Trophoblast cell (in vitro differentiated cells and primary cell): Measurements from ENCODE around the gene CREB5.

ENCODE experiments used
- DNase-seq, 2 donors: peaks; one replicate each; pipeline ENCODE4 v3.0.0-alpha.2; 2016
- H2AFZ ChIP-seq: 2 replicates; pipeline ENCODE4 v1.6.1; 2013; ENCODE audit warnings: low read length, moderate library complexity, mild to moderate bottlenecking; ENCODE audit not compliant: insufficient read depth, poor library complexity
- H2AK5ac ChIP-seq: 2 replicates; pipeline ENCODE4 v1.6.1; 2013; ENCODE audit warnings: mild to moderate bottlenecking, low read length
- H2BK120ac ChIP-seq: 2 replicates; pipeline ENCODE4 v1.6.1; 2013; ENCODE audit warnings: low read length, mild to moderate bottlenecking, moderate library complexity; ENCODE audit not compliant: insufficient read depth, poor library complexity
- H2BK12ac ChIP-seq: 2 replicates; pipeline ENCODE4 v1.6.1; 2013; ENCODE audit warnings: mild to moderate bottlenecking, low read length, moderate library complexity
- H2BK5ac ChIP-seq: 2 replicates; pipeline ENCODE4 v1.6.1; 2013; ENCODE audit warnings: low read length, low read depth, moderate library complexity, mild to moderate bottlenecking; ENCODE audit not compliant: poor library complexity
- H3K14ac ChIP-seq: 2 replicates; pipeline ENCODE4 v1.6.1; 2013; ENCODE audit warnings: mild to moderate bottlenecking, low read length
- H3K18ac ChIP-seq: 2 replicates; pipeline ENCODE4 v1.6.1; 2013; ENCODE audit warnings: mild to moderate bottlenecking, low read length
- H3K23ac ChIP-seq: 2 replicates; pipeline ENCODE4 v1.6.1; 2013; ENCODE audit warnings: low read length
- H3K27ac ChIP-seq: 2 replicates; pipeline ENCODE4 v1.5.1; 2013; ENCODE audit warnings: low read depth, mild to moderate bottlenecking, inconsistent platforms, low read length, moderate library complexity
- H3K27me3 ChIP-seq: 2 replicates; pipeline ENCODE4 v1.6.1; 2013; ENCODE audit warnings: inconsistent platforms, mild to moderate bottlenecking, low read length, moderate library complexity; ENCODE audit not compliant: insufficient read depth
- H3K36me3 ChIP-seq, 2 experiments: 1 replicate in 1 of 2; 2 replicates in 1 of 2; pipeline ENCODE4 v1.6.1; 2013; ENCODE audit warnings: low read length in 2 of 2, mild to moderate bottlenecking in 2 of 2, moderate library complexity in 1 of 2; ENCODE audit not compliant: insufficient read depth in 2 of 2, control insufficient read depth in 1 of 2
- H3K4ac ChIP-seq: 2 replicates; pipeline ENCODE4 v1.6.1; 2013; ENCODE audit warnings: low read depth, mild to moderate bottlenecking, low read length, moderate library complexity
- H3K4me1 ChIP-seq, 2 experiments: 1 replicate in 1 of 2; 2 replicates in 1 of 2; pipeline ENCODE4 v1.6.1; 2013; ENCODE audit warnings: low read length in 2 of 2, mild to moderate bottlenecking in 2 of 2, moderate library complexity in 1 of 2; ENCODE audit not compliant: insufficient read depth in 2 of 2, control insufficient read depth in 1 of 2
- H3K4me2 ChIP-seq: 2 replicates; pipeline ENCODE4 v1.6.1; 2013; ENCODE audit warnings: inconsistent platforms, mild to moderate bottlenecking, low read length, moderate library complexity
- H3K4me3 ChIP-seq: 2 replicates; pipeline ENCODE4 v1.5.1; 2013; ENCODE audit warnings: mild to moderate bottlenecking, low read depth, low read length, inconsistent platforms
- H3K79me1 ChIP-seq: one replicate; pipeline ENCODE4 v1.6.1; 2013; ENCODE audit warnings: low read length
- H3K79me2 ChIP-seq: 2 replicates; pipeline ENCODE4 v1.6.1; 2013; ENCODE audit warnings: low read length, mild to moderate bottlenecking; ENCODE audit not compliant: control insufficient read depth, insufficient read depth, poor library complexity
- H3K9ac ChIP-seq: 2 replicates; pipeline ENCODE4 v1.6.1; 2013; ENCODE audit warnings: mild to moderate bottlenecking, low read length
- H3K9me3 ChIP-seq: 2 replicates; pipeline ENCODE4 v1.6.1; 2013; ENCODE audit warnings: low read depth, mild to moderate bottlenecking, control low read depth, inconsistent platforms, low read length; ENCODE audit not compliant: insufficient read depth
- H4K12ac ChIP-seq: 2 replicates; pipeline ENCODE4 v1.6.1; 2013; ENCODE audit warnings: low read depth, mild to moderate bottlenecking, low read length, moderate library complexity
- H4K8ac ChIP-seq: 2 replicates; pipeline ENCODE4 v1.6.1; 2013; ENCODE audit warnings: low read depth, mild to moderate bottlenecking, low read length, moderate library complexity
- H4K91ac ChIP-seq: one replicate; pipeline ENCODE4 v1.6.1; 2013; ENCODE audit warnings: low read depth, mild to moderate bottlenecking, low read length, moderate library complexity
- WGBS: extraction: QIAGEN DNeasy Blood & Tissue Kit; methylation state at CpG from one replicate; pipeline ENCODE4 v1.1.7; 2013; ENCODE audit warnings: missing lambda C conversion rate; ENCODE audit not compliant: insufficient read length, insufficient coverage; ENCODE audit errors: extremely low coverage; 5-methylcytosine and 5-hydroxymethylcytosine counted together

The CREB5 gene

GRCh38 chr7:28613262-28613661 lies 200.9 kb downstream of the CREB5 start:
- no peak overlapping the region for H2AK5ac ChIP-seq
- no peaks in the 10 kb centered on the region for H3K79me2 ChIP-seq
- no peak overlapping the region for H4K8ac ChIP-seq
- H3K9ac ChIP-seq = no peak overlapping the region
- H2BK12ac ChIP-seq = no peak overlapping the region
- H3K27ac ChIP-seq = no peak overlapping the region
- no peaks in the 10 kb centered on the region for H3K27me3 ChIP-seq
- H4K91ac ChIP-seq = no peak overlapping the region
- peaks cover 2% of the 10 kb centered on the region for H3K9me3 ChIP-seq
- WGBS = no CpG with 5 or more reads among the region's 6 CpGs
- H3K4me1 ChIP-seq = peaks cover 0 to 2% of the 10 kb centered on the region in 2 experiments
- H3K4me3 ChIP-seq = no peak overlapping the region
- no peaks in the 10 kb centered on the region for H3K79me1 ChIP-seq
- H3K4me2 ChIP-seq = no peak overlapping the region
- no peak overlapping the region for H3K18ac ChIP-seq
- no peak overlapping the region for H2BK120ac ChIP-seq
- no peak overlapping the region for H2BK5ac ChIP-seq
- H4K12ac ChIP-seq = no peak overlapping the region
- no peak for DNase-seq
- no peak overlapping the region for H3K14ac ChIP-seq
- no peaks in the 10 kb centered on the region for H3K36me3 ChIP-seq
- H3K4ac ChIP-seq = no peak overlapping the region
- H2AFZ ChIP-seq = no peak overlapping the region
- no peak overlapping the region for H3K23ac ChIP-seq

GRCh38 chr7:28615091-28615490 lies 202.8 kb downstream of the CREB5 start:
- H3K4me2 ChIP-seq = no peak overlapping the region
- H3K14ac ChIP-seq = no peak overlapping the region
- peaks cover 0 to 2% of the 10 kb centered on the region in 2 experiments for H3K4me1 ChIP-seq
- H2BK5ac ChIP-seq = no peak overlapping the region
- H3K9ac ChIP-seq = no peak overlapping the region
- H2AFZ ChIP-seq = no peak overlapping the region
- H2BK120ac ChIP-seq = no peak overlapping the region
- DNase-seq = no peak
- no peak overlapping the region for H4K8ac ChIP-seq
- peaks cover 2% of the 10 kb centered on the region for H3K9me3 ChIP-seq
- no peak overlapping the region for H2AK5ac ChIP-seq
- H3K23ac ChIP-seq = no peak overlapping the region
- no CpG with 5 or more reads among the region's 4 CpGs for WGBS
- no peak overlapping the region for H3K27ac ChIP-seq
- no peaks in the 10 kb centered on the region for H3K36me3 ChIP-seq
- H3K27me3 ChIP-seq = no peaks in the 10 kb centered on the region
- H3K79me1 ChIP-seq = no peaks in the 10 kb centered on the region
- no peaks in the 10 kb centered on the region for H3K79me2 ChIP-seq
- H3K4ac ChIP-seq = no peak overlapping the region
- no peak overlapping the region for H4K12ac ChIP-seq
- H4K91ac ChIP-seq = no peak overlapping the region
- no peak overlapping the region for H3K4me3 ChIP-seq
- H3K18ac ChIP-seq = no peak overlapping the region
- H2BK12ac ChIP-seq = no peak overlapping the region

GRCh38 chr7:28617308-28617880 lies 205.1 kb downstream of the CREB5 start:
- DNase-seq = no peak
- Histone ChIP-seq H4K8ac (no peak overlapping the region), H4K12ac (no peak overlapping the region), H4K91ac (no peak overlapping the region), H3K4me3 (no peak overlapping the region), H2BK120ac (no peak overlapping the region), H3K4me2 (no peak overlapping the region), H3K27ac (no peak overlapping the region), H3K36me3 (no peaks in the 10 kb centered on the region), H2AFZ (no peak overlapping the region), H3K4me1 (no peaks in the 10 kb centered on the region), H3K14ac (no peak overlapping the region), H3K9me3 (peaks cover 2% of the 10 kb centered on the region), H3K18ac (no peak overlapping the region), H3K23ac (no peak overlapping the region), H3K9ac (no peak overlapping the region), H3K79me2 (no peaks in the 10 kb centered on the region), H3K27me3 (no peaks in the 10 kb centered on the region), H3K4ac (no peak overlapping the region), H2BK12ac (no peak overlapping the region), H2BK5ac (no peak overlapping the region), H2AK5ac (no peak overlapping the region), H3K79me1 (no peaks in the 10 kb centered on the region)
- WGBS = no CpG with 5 or more reads among the region's 2 CpGs

GRCh38 chr7:28618383-28618782 lies 206.1 kb downstream of the CREB5 start:
- WGBS = no CpG with 5 or more reads among the region's 3 CpGs
- no peaks in the 10 kb centered on the region for H3K4me1 ChIP-seq
- no peaks in the 10 kb centered on the region for H3K36me3 ChIP-seq
- DNase-seq = no peak
- no peaks in the 10 kb centered on the region for H3K79me2 ChIP-seq
- H2BK12ac ChIP-seq = no peak overlapping the region
- H3K23ac ChIP-seq = no peak overlapping the region
- H4K12ac ChIP-seq = no peak overlapping the region
- H3K9me3 ChIP-seq = peaks cover 2% of the 10 kb centered on the region
- no peak overlapping the region for H3K4me3 ChIP-seq
- H3K4me2 ChIP-seq = no peak overlapping the region
- no peaks in the 10 kb centered on the region for H3K79me1 ChIP-seq
- H4K91ac ChIP-seq = no peak overlapping the region
- no peak overlapping the region for H3K9ac ChIP-seq
- H4K8ac ChIP-seq = no peak overlapping the region
- H3K27ac ChIP-seq = no peak overlapping the region
- H2AK5ac ChIP-seq = no peak overlapping the region
- no peak overlapping the region for H3K4ac ChIP-seq
- H3K18ac ChIP-seq = no peak overlapping the region
- no peak overlapping the region for H2BK5ac ChIP-seq
- no peak overlapping the region for H2AFZ ChIP-seq
- H3K27me3 ChIP-seq = no peaks in the 10 kb centered on the region
- no peak overlapping the region for H3K14ac ChIP-seq
- no peak overlapping the region for H2BK120ac ChIP-seq
